Neural crest cell (in vitro differentiated cells): ENCODE measurements around the gene ANP32E. TPM values are rescaled to one million over a fixed set of nuclear protein-coding genes. Genes with fewer than 3 reads are reported as not detected.

Experiments used
- DNase-seq: peaks from one replicate; pipeline ENCODE4 v3.0.0; 2021; ENCODE audit warnings: low read depth, mixed read lengths, low spot score
- H3K27ac Mint-ChIP-seq: one replicate; pipeline ENCODE4 v1.8.0; 2021; ENCODE audit warnings: mild to moderate bottlenecking, mixed read lengths; ENCODE audit not compliant: unreplicated experiment
- H3K27me3 Mint-ChIP-seq: 2 replicates; pipeline ENCODE4 v1.8.0; 2021; ENCODE audit warnings: low read depth, mild to moderate bottlenecking, mixed read lengths
- H3K36me3 Mint-ChIP-seq: 2 replicates; pipeline ENCODE4 v1.8.0; 2021; ENCODE audit warnings: low read depth, mild to moderate bottlenecking, mixed read lengths
- H3K4me1 Mint-ChIP-seq: 2 replicates; pipeline ENCODE4 v1.8.0; 2021; ENCODE audit warnings: mixed read lengths
- H3K4me3 Mint-ChIP-seq: one replicate; pipeline ENCODE4 v1.8.0; 2021; ENCODE audit warnings: mild to moderate bottlenecking, mixed read lengths
- H3K9me3 Mint-ChIP-seq: 2 replicates; pipeline ENCODE4 v1.8.0; 2021; ENCODE audit warnings: mixed read lengths
- CTCF ChIP-seq: fragments of 200-600 bp; sonication (generic); conservative IDR thresholded peaks from 2 replicates; pipeline ENCODE4 v1.5.0; 2021; ENCODE audit warnings: antibody characterized with exemption, mild to moderate bottlenecking
- total RNA-seq: library from RNA; stranded (reverse); gene quantifications from 2 replicates; pipeline ENCODE4 v1.2.1, GENCODE V29; 2021

Gene ANP32E
- total RNA-seq, 1 donor from 2014 or later: 110 TPM

GRCh38 chr1:150185481-150185880 lies 50.4 kb downstream of the ANP32E start:
- DNase-seq: no peak
- H3K36me3 Mint-ChIP-seq: no peaks in the 10 kb centered on the region
- no peaks in the 10 kb centered on the region for H3K27me3 Mint-ChIP-seq
- no peaks in the 10 kb centered on the region for H3K9me3 Mint-ChIP-seq
- TF ChIP-seq CTCF: no peak
- no peak overlapping the region for H3K27ac Mint-ChIP-seq
- peaks cover 48% of the 10 kb centered on the region for H3K4me1 Mint-ChIP-seq
- no peak overlapping the region for H3K4me3 Mint-ChIP-seq

- DNase-seq: no peak
- no peak overlapping the region for H3K4me3 Mint-ChIP-seq
- no peak for TF ChIP-seq CTCF
Observed at GRCh38 chr1:150183061-150183460, 52.9 kb downstream of the ANP32E start.

GRCh38 chr1:150182247-150182646 lies 53.7 kb downstream of the ANP32E start:
- Mint-ChIP-seq H3K36me3 (no peaks in the 10 kb centered on the region), H3K4me1 (peaks cover 45% of the 10 kb centered on the region), H3K9me3 (no peaks in the 10 kb centered on the region), H3K27ac (peak overlapping the region; percentile 32), H3K4me3 (peak overlapping the region; percentile 55), H3K27me3 (no peaks in the 10 kb centered on the region)
- TF ChIP-seq CTCF: no peak
- no peak for DNase-seq

More at GRCh38 chr1:150183061-150183460, 52.9 kb downstream of the ANP32E start:
- Mint-ChIP-seq H3K4me1 (peaks cover 49% of the 10 kb centered on the region), H3K27ac (no peak overlapping the region), H3K27me3 (no peaks in the 10 kb centered on the region), H3K9me3 (no peaks in the 10 kb centered on the region), H3K36me3 (no peaks in the 10 kb centered on the region)

- H3K27me3 Mint-ChIP-seq: no peaks in the 10 kb centered on the region
- no peaks in the 10 kb centered on the region for H3K36me3 Mint-ChIP-seq
- H3K9me3 Mint-ChIP-seq: no peaks in the 10 kb centered on the region
- no peak overlapping the region for H3K27ac Mint-ChIP-seq
- TF ChIP-seq CTCF: no peak
- H3K4me1 Mint-ChIP-seq: peaks cover 38% of the 10 kb centered on the region
- H3K4me3 Mint-ChIP-seq: no peak overlapping the region
- no peak for DNase-seq
Observed at GRCh38 chr1:150180474-150180873, 55.4 kb downstream of the ANP32E start.

- peak overlapping the region; percentile 38 for H3K27ac Mint-ChIP-seq
Observed at GRCh38 chr1:150179867-150180266, 56.0 kb downstream of the ANP32E start.

More at GRCh38 chr1:150179867-150180266, 56.0 kb downstream of the ANP32E start:
- no peak for DNase-seq
- H3K36me3 Mint-ChIP-seq: no peaks in the 10 kb centered on the region
- TF ChIP-seq CTCF: no peak
- H3K4me3 Mint-ChIP-seq: no peak overlapping the region
- H3K27me3 Mint-ChIP-seq: no peaks in the 10 kb centered on the region
- H3K9me3 Mint-ChIP-seq: no peaks in the 10 kb centered on the region
- peaks cover 40% of the 10 kb centered on the region for H3K4me1 Mint-ChIP-seq
